GM18861 (cell line): Measurements from ENCODE around the gene TMEM187.

ENCODE experiments used
- ATAC-seq: cut with Tn5 transposase; IDR thresholded peaks from one replicate; pipeline ENCODE4 v1.9.1; 2021; ENCODE audit not compliant: unreplicated experiment

The TMEM187 gene

DNA sequence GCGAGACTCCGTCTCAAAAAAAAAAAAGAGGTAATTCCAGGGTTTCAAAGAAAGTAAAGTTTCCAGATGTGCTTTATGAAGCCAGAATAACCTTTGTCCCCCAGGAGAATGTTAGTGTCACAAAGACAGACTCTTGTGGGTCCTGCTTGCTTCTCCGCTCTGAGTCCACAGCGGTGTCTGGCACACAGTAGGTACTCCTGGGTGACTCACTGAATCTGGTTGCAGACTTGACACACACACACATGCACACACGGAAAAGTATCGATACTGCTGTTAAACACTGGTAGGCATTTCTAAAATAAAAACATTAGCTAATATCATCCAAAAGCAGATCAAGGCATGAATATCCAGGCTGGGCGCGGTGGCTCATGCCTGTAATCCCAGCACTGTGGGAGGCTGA is 22.9 kb downstream of the TMEM187 start:
- ATAC-seq: no peak

DNA sequence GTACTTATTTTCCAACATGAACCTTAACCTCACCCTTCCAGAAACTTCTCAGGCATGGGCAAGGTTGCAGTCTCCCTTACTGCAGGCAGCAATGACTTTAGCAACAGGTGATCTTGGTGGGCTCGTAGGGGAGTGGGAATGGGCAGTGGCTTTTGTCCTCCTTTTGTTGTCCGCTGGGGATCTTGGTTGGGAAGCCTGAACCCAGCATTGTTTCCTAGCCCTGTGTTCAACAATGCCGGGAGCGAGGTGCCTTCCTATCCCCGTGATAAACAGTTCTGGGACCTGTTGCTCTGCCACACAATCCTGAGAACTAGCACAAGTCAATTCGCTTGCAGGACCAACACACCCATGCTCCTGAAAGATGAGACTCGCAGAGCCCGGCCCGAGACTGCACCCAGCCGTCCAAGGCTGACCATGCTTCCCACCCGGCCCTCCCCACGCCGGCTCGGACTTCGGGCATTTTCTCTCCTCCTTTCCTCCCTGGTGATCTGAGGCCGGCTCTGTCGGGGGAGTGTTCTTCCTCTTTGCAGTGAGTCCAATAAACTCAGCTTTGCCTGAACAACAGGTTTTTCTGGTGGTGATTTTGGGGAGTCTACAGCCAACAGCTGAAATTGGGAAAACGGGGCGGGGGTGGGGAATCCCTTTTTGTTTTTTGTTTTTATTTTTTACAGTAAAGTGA is 26.9 kb downstream of the TMEM187 start:
- ATAC-seq: no peak

DNA sequence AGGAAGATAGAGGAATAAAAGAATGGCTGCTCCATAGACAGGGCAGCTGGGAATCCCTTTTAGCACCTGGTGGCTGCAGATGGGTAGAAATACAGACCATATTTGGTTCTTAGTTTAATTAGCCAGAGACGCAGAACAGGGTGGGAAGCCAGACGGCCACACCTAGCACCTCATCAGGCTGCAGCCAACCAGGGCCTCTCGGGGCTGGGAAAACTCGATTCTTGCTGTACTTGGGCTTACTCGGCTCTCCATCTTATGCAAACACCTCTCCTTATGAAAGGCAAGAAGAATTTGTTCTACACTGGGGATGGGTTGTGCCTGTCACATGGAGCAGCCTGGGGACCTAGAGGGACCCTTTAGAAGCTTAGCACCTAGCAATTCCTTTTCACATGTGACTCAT is 27.5 kb downstream of the TMEM187 start:
- no peak for ATAC-seq

DNA sequence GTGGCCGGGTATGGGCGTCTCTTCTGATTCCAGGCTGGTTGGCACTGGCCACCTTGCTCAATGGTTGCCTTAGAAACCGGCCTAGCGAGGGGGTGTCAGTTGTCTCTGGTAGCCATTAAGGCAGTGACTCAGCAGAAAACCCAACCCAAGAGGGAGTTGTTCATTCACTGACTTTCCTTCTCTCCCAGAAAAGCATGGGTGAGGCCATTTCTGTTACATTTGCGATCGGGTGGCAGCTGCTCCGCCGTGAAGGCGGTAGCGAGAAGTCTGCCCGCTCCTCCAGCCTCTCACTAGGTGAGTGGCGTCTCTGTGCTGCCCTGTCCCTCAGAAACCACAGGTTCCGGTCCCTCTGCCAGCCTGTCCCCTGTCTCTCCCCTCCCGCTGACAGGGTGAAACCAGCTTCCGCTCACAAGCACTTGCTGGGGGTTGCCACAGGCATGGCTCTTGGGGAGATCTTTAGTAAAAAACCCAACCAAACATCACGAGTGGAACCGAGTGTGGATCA is 29.7 kb downstream of the TMEM187 start:
- ATAC-seq: no peak

DNA sequence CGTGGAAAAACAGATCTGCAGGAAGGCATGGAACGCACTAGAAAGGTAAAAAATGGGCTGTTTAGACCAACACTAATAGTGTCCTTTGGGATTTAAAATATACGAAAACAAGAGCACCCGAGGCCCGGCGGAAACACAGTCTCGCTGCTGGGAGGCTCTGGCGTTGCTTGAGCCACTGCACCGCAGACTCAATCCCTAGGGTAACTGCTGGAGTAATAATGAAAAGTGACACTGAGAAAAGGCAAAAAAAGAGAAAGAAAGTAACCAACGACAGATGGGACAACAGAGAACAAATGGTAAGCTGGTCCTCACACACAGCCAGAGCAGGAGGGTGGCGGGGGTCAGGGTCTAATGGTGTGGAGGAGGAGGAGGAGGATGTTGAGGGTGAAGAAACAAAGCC is 31.8 kb downstream of the TMEM187 start:
- no peak for ATAC-seq

DNA sequence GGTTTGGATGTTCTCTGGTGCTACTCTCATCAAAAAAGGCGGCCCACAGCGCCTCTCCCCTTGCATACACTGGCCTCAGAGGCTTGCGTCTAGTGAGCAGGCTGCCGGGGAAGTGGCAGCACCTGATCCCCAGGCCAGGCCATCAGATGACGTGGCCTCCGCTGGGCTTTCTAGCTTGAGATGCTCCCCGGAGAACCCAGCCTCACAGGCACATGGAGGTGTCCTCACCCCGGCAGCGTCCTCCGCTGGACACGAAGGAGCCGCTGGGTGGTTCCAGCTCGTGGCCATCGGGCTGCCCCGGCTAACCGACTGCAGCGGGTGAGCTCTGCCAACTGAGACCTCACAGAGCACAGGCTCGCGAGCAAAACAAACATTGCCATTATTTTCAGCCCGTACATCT is 34.4 kb downstream of the TMEM187 start:
- no peak for ATAC-seq

DNA sequence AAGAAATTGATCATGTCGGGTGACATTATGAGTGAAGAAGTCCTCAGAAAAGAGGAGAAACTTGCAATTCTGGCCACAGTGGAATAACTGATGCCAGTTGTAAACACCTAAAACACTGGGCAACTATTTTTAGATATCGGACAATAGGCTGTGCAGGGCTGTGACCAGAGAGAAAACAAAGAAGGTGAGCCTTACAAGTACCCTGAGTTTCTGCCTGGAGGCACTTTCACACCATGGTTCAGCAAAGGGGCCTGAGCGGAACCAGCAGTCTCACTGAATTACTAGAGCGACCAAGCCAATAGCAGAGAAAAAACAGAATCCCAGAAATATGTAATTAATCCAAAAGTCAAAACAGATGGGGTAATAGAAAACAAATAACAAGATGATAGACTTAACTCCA is 36.0 kb downstream of the TMEM187 start:
- ATAC-seq: no peak

DNA sequence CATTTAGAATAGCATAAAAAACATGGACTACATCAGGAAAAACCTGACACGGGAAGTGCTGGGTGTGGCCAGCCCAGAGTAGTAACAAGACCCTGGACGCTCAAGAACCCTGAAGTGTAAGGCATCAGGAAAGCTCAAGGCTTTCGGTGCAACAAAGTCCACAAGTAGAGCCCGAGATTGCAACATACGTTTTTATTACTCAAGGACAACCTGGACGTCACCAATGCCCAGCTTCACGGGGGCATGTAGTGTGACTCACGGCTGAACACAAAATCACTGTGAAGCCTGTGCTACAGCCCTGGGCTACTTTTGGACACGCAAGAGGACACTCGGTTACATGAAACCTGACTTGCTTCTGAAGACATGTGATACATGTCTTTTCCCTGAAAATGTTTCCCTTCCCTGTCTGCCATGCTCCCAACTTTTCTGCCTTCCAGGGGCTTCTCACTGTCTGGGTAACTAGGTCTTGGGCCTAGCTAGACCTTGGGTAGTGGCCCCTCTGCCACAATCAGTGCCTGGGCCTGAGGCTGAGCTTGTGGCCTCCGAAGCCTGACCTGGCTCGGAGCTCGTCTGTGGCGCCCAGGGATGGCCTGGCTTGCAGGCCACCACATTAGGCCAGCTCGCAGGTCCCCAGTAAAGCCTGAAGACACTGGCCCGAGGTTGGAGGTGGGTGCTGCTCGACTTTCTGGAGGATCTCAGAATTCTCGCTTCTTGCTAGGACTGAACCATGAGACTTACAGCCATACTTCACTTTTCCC is 38.0 kb downstream of the TMEM187 start:
- ATAC-seq: no peak

DNA sequence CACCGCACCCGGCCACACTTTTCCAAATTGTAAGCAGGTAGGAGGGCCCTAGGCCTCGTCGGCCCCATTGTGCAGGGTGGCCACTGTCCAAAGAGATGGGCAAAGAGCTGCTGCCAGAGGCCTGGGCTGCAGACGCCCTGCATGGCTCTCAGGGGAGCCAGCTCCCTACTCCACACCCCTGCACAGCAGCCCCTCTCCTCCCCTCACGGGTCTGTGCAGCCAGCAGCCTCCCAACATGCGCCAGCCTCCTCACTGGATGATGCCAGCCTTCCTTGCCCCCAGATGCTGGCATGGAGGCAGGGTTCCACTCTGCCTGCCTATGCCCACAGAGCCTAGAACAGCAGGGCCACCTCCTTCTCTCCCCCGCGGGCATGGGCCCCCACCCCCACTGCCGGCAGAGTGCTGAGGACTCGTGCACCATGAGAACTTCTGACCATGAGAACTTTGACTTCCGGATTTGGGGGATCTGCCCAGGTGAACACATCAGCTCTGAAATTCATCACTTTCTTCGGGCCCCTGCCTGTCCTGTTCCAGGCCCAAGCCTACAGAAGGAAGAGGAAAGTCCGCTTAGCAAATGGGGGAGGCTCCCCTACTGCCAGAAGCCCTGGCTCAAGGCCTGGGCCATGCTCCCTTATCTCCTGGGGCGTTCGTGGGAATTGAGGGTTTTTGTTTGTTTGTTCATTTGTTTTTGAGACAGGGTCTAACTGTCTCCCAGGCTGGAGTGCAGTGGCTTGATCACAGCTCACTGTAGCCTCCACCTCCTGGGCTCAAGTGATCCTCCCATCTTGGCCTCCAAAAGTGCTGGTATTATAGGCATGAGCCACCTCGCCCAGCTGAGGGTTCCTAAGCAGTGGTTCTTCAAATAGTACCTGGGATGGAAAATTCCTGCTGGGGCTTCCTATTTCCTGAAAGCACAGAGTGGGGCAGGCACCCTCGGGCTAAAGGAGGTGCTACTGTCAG is 39.1 kb downstream of the TMEM187 start:
- no peak for ATAC-seq

DNA sequence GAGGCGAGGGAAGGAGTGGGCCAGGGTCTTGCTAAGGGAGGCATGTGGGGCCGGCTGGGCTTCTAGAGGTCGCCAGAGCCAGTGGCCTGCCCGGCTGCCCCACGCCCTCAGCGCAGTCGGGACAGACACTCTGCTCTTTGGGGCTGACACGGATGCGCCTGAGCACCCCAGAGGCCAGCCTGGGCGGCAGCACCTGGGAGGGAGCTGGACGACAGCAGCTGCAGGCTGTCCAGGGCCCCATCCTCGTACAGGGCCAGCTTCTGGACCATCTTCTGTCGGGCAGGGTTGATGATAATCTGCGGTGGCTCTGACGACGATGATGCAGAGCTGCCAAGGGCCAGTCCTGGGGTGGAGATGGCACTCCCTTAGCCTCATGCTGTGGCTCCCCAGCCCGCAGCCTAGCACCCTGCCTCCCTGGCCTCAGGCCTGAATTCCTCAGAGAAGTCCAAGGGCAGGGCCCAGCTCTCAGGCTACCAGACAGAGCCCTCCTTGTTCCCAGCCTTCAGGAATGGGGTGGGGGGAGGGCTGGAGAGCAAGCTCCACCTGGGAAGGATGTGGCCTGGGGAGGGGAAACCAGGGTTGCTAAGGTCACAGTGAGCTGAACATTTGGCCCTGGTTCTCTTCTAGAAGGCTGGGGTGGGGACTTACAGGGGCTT is 39.9 kb downstream of the TMEM187 start:
- no peak for ATAC-seq

DNA sequence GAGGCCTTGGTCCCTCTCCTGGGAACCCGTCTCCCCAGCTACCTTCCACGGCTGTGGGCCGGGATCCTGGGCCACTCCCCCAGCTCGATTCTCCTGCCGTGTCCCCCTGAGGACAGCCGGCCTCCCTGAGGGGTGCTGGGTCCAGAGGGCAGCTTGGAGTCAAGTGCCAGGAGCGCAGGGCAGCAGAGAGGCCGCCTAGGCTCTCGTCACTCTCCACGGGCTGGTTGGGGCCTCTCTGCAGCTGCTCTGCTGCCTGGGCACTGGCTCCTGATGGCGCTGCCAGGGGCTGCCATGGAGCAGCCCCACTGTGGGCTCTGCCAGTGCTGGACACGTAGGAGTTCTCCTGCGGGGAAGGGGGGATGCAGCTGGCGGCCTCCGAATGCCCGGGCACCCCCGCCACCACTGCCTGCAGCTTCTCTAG is 40.5 kb downstream of the TMEM187 start:
- no peak for ATAC-seq

DNA sequence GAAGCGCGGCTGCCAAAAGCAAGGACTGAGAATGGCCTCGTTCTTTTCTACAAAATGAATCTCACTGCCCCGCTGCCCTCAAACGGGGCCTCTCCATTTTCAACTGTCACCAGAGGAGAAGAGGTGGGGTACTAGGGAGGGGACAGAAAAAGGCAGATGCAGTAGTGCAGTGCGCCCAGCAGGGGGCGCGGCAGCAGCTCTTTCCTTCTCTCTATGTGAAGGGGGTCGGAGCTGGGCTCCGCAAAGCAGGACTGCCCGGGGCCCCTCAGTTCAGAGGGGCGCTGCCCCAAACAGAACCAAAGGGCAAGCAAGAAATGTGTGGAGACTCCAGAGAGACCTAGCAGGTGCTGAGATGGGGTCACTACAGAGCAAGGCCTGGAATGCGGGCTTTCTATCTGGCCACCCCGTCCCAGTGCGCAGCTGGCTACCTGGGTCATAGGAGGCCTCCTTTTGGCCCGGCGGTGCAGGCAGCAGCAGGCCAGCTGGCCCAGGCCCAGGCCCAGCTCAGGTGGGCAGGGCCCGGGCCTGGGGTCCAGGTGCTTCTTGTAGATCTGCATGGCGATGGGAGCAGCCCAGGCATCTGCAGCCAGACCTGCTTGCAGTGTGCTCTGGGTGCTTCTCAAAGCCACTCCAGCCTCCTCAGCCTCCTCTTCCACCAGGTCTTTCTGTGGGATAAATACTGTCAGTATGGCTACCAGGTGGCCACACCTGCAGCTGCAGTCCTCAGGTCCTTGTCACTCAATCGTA is 41.2 kb downstream of the TMEM187 start:
- ATAC-seq: no peak

DNA sequence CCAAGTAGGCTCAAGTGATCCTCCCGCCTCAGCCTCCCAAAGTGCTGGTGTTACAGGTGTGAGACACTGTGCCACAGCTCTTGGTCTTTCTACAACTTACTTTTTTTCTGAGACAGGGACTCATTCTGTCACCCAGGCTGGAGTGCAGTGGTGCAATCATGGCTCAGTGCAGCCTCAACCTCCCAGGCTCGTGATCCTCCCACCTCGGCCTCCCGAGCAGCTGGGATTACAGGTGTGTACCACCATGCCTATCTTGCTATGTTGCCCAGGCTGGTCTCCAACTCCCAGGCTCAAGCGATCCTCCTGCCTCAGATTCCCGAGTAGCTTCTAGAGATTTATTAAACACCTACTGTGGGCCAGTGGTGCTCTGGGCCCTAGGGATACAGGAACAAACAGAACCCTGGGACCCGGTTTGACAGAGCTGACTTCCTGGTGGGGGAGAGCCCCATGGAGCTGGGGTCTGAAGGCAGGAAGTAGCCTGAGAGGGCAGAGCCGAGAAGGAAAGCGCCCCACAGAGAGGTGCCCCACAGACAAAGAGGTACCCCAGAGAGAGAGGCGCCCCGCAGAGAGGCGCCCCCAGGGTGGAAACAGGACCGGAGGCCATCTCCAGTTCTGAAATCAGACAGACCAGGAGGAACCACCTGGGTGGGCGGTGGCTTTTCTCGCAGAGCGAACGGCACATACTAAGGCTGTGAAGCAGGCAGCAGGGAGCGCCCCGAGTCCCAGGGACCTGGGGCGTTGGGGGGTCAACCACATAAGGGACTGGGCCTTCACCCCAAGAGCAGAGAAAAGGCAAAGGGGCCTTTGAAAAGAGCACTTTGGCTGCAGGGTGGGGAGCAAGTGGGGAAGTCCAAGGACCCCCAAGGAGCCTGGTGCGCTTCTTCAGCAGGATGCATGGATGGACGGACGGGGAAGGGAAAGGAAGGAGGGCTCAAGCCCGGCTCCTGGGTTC is 42.2 kb downstream of the TMEM187 start:
- no peak for ATAC-seq

DNA sequence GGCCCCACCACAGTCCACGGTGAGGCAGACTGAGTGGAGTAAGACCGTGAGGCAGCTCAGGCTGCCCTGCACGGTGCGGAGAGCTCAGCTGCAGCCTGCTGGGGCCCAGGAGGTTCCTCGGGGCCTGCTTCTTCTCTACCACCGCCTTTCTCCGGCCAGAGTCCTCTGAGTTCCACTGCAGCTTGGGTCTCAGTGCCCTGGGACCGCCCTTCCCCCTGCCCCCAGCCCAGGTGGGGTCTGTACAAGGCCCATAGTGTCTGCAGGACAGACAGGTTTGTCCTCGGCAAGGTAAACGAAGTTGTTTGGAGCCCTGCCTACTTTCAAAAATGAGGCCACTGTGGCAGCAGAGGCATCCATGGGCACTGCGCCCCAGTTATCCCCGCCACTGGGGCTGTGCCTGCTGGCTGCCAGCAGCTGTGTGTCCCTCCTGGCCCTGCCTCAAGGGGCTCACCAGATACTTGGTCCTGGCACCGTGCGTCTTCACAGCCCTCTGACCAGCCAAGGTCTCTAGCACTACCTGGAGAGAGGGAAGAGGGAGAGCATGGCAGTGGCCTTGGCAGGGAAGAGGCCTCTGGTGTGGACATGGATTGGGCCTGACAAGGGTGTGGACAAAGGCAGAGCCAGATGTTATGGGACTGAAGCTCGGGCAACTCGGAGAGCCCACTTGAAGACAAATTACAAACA is 43.2 kb downstream of the TMEM187 start:
- ATAC-seq: no peak

DNA sequence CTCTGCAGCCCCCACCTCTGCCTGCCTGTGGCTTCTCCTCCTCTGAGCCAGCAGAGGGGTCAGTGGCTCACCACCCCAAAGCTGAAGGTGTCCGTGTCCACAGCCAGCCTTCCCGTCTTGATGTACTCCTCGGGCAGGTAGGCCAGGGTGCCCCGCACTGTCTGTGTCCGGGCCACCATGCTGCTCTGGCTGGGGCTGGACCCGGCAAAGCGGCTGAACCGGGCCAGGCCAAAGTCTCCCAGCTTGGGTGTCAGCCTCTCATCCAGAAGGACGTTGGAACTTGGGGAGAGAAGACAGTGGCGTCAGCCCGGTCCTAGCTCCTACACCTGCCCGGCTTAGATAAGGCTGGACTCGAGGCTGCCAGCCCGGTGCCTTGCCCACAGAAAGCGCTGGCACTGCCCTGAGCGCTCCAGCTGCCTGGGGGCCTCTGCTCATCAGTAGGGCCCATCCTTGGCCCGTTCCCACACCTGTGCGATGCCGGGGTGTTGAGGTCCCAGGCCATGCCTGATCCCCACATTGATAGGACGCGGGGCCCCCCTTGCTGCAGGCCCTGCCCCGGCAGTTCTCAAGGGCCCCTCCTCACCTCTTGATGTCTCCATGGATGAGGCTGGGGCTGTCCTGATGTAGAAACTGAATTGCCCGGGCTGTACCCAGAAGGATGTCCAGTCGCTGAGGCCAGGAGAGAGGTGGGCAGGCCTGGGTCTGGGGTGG is 44.0 kb downstream of the TMEM187 start:
- ATAC-seq: no peak

DNA sequence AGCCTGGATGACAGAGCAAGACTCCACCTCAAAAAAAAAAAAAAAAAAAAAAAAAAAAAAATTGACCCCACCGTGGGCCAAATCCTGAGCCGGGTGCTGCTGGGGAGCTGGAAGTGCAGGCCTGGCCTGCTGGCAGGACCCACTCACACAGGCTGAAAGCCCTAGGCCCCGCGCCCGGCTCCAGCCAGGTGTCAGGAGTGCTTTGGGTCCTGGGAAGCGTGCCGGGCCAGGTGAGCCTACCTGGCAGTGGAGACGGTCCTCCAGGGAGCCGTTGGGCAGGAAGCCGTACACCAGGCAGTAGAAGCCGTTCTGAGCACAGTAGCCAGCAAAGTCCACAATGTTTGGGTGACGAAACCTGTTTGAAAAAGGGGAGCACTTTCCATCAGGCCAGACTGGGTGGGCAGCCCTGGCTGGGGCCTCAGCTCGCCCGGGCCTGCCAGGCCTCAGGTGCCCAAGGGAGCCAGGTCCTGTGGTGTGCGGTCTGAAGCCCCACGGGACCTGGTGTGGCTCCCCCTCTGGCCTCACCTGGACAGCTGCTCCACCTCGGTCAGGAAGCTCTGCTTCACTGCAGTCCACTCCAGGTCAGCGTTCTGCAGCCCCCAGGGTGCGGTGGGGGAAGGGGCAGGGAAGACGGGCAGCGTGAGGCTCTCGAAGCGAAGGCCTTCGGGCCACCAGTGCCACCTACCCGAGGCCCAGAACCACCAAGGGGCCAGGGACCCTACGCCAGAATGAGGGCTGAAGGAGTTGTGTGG is 45.4 kb downstream of the TMEM187 start:
- no peak for ATAC-seq

DNA sequence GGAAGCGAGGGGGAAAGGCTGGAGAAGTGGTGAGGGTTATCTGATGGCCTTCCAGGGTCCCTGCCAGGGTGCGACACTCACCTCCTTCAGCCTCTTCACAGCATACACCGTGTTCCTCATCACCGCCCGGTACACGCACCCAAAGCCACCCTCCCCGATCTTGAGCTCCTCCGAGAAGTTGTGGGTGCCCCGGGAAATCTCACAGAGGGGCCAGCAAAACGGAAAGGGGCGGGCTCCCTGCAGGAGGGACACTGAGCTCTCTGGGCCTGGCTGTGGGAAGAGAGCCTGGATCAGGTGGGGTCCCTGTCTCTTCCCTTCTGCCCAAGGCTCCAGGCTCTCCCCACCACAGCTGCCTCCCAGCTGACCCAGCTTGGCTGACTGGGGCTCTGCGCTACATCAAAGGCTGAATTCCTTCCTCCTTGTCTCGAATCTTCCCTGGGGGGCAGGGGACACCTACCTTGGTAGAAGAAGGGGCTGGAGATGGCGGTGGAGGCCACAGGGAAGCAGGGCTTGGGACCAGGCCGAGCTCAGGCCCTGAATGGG is 46.0 kb downstream of the TMEM187 start:
- ATAC-seq: no peak
